K562 (cell line): ENCODE data around the gene WAS. TPM values are rescaled to one million over a fixed set of nuclear protein-coding genes. Genes with fewer than 3 reads are reported as not detected.
A peak's percentile ranks its signal among the peaks of the same experiment; 100 is the strongest.

Experiments
- BHLHE40 ChIP-seq: IDR thresholded peaks from 2 replicates; pipeline ENCODE4 v1.6.1; 2011; ENCODE audit warnings: low read length, improper control_type of control experiment
- C11orf30 ChIP-seq: fragments of 450-650 bp; IDR thresholded peaks from 2 replicates; pipeline ENCODE4 v1.6.1; 2016; ENCODE audit warnings: low read depth, mild to moderate bottlenecking
- CREBBP ChIP-seq: IDR thresholded peaks from one replicate; pipeline ENCODE4 v1.6.1; 2012; ENCODE audit warnings: low read depth, mild to moderate bottlenecking, control low read depth, inconsistent platforms, low read length
- DLX4 ChIP-seq: fragments of 250-450 bp; sonication (Bioruptor Pico); IDR thresholded peaks from 2 replicates; pipeline ENCODE4 v1.6.1; 2021; ENCODE audit warnings: mild to moderate bottlenecking
- EGR1 ChIP-seq: fragments of 450-650 bp; conservative IDR thresholded peaks from 2 replicates; pipeline ENCODE4 v1.6.1; 2017; ENCODE audit warnings: mild to moderate bottlenecking
- FOXK2 ChIP-seq, 2 experiments: fragments of 450-650 bp; IDR thresholded peaks in 1 of 2; conservative IDR thresholded peaks in 1 of 2; 2 replicates each; pipeline ENCODE4 v1.6.1; 2016; ENCODE audit warnings: low read depth in 2 of 2, mild to moderate bottlenecking in 1 of 2
- HDAC1 ChIP-seq, 2 experiments: fragments of 450-650 bp; IDR thresholded peaks; 2 replicates each; pipeline ENCODE4 v1.6.1; 2016 to 2017; ENCODE audit warnings: inconsistent platforms in 1 of 2, mild to moderate bottlenecking in 1 of 2, moderate library complexity in 1 of 2
- HMG20B ChIP-seq: fragments of 250-450 bp; sonication (Bioruptor Pico); IDR thresholded peaks from 2 replicates; pipeline ENCODE4 v1.5.0; 2021; ENCODE audit warnings: mild to moderate bottlenecking
- NFRKB ChIP-seq: fragments of 450-650 bp; IDR thresholded peaks from 2 replicates; pipeline ENCODE4 v1.6.1; 2016; ENCODE audit warnings: low read depth
- PCBP1 ChIP-seq: fragments of 200-400 bp; formaldehyde crosslinking; IDR thresholded peaks from 2 replicates; pipeline ENCODE4 v1.6.1; 2018; ENCODE audit warnings: mild to moderate bottlenecking, low read depth, low read length; ENCODE audit not compliant: poor library complexity, severe bottlenecking
- PHF8 ChIP-seq: fragments of 200-600 bp; sonication (generic); IDR thresholded peaks from 2 replicates; pipeline ENCODE4 v1.6.1; 2012; ENCODE audit warnings: mixed run types, mild to moderate bottlenecking, inconsistent platforms, low read length, moderate library complexity, borderline replicate concordance
- PML ChIP-seq: IDR thresholded peaks from 2 replicates; pipeline ENCODE4 v1.6.1; 2012; ENCODE audit warnings: low read length, inconsistent platforms
- POU5F1 ChIP-seq: fragments of 150-350 bp; IDR thresholded peaks from 2 replicates; pipeline ENCODE4 v1.6.1; 2014; ENCODE audit warnings: borderline replicate concordance, low read length, low read depth, mild to moderate bottlenecking; ENCODE audit not compliant: partially characterized antibody
- RAD51 ChIP-seq: fragments of 450-650 bp; IDR thresholded peaks from 2 replicates; pipeline ENCODE4 v1.7.1; 2016; ENCODE audit warnings: low read depth, mild to moderate bottlenecking, borderline replicate concordance
- RBBP5 ChIP-seq: fragments of 200-600 bp; sonication (generic); IDR thresholded peaks from 2 replicates; pipeline ENCODE4 v1.6.1; 2012; ENCODE audit warnings: borderline replicate concordance, mild to moderate bottlenecking, low read length, control low read depth, inconsistent platforms; ENCODE audit not compliant: insufficient read depth, poor library complexity, severe bottlenecking
- RBM39 ChIP-seq: fragments of 200-400 bp; formaldehyde crosslinking; optimal IDR thresholded peaks from 2 replicates; pipeline ENCODE3; 2018; ENCODE audit warnings: low read depth, low read length
- RNF219 ChIP-seq: fragments of 250-450 bp; sonication (Bioruptor Pico); IDR thresholded peaks from 2 replicates; pipeline ENCODE4 v1.5.0; 2022; ENCODE audit warnings: mild to moderate bottlenecking
- SLC30A9 ChIP-seq: fragments of 250-450 bp; sonication (Bioruptor Pico); IDR thresholded peaks from 2 replicates; pipeline ENCODE4 v1.8.0; 2022; ENCODE audit warnings: mild to moderate bottlenecking, moderate library complexity
- SMC3 ChIP-seq: conservative IDR thresholded peaks from 2 replicates; pipeline ENCODE4 v1.6.1; 2011; ENCODE audit warnings: low read depth, low read length, improper control_type of control experiment; ENCODE audit not compliant: insufficient read depth
- SRSF9 ChIP-seq: fragments of 200-400 bp; formaldehyde crosslinking; IDR thresholded peaks from 2 replicates; pipeline ENCODE4 v1.6.1; 2017; ENCODE audit warnings: low read depth, low read length, borderline replicate concordance
- ZBTB11 ChIP-seq, 3 experiments: fragments of 200-800 bp in 1 of 3; fragments of 250-450 bp in 1 of 3; fragments of 450-650 bp in 1 of 3; sonication (Bioruptor Pico) in 1 of 3; sonication (Bioruptor generic) in 1 of 3; formaldehyde crosslinking in 1 of 3; IDR thresholded peaks; 2 replicates each; pipeline versions ENCODE4 v1.6.1 to v1.8.0; 2016 to 2022; ENCODE audit warnings: mild to moderate bottlenecking in 2 of 3, missing genetic modification characterization in 2 of 3, missing compliant biosample characterization in 1 of 3, moderate library complexity in 1 of 3
- ZNF3 ChIP-seq: fragments of 250-450 bp; sonication (Bioruptor Pico); IDR thresholded peaks from 2 replicates; pipeline ENCODE4 v1.5.0; 2021; ENCODE audit warnings: mild to moderate bottlenecking, moderate library complexity
- polyA plus RNA-seq, 8 experiments: library from polyadenylated mRNA; depleted of rRNA in 4 of 8; stranded (reverse) in 5 of 8; unstranded in 3 of 8; fragments of >200 nt; fragmentation: Nextera tagmentation in 2 of 8; fragmentation: Illumina TruSeq in 1 of 8; extraction: Ambion mirVana in 2 of 8; extraction: Trizol in 1 of 8; gene quantifications; 2 replicates each; pipeline versions ENCODE4 v1.2.1 to v1.2.3, GENCODE V29; 2011 to 2014; ENCODE audit warnings: inconsistent platforms in 1 of 8, missing spikeins in 1 of 8
- total RNA-seq, 7 experiments: library from RNA; depleted of rRNA in 6 of 7; stranded (reverse); fragments of >200 nt in 6 of 7; fragmentation: Illumina TruSeq in 2 of 7; extraction: Trizol in 2 of 7; gene quantifications; 2 replicates each; pipeline versions ENCODE4 v1.2.1 to v1.2.3, GENCODE V29; 2011 to 2021; ENCODE audit warnings: low replicate concordance in 1 of 7

Gene WAS
- total and polyA plus RNA-seq, 9 of the 15 experiments (the other 6 are each of a cell fraction or from before 2014, with no cell fraction given), result 0.11 to 16.1 (median 3.8) TPM

GRCh38 chrX:48737213-48737938, 53.8 kb downstream of the WAS start (continued):
- no peak for TF ChIP-seq CREBBP
- TF ChIP-seq EGR1, result peak; percentile 65; the same call in 1 of the 2 replicates
- no peak for TF ChIP-seq RAD51
- TF ChIP-seq BHLHE40, result peak; percentile 85
- no peak for TF ChIP-seq PCBP1
- TF ChIP-seq RBBP5, result no peak
- no peak for TF ChIP-seq SMC3
- TF ChIP-seq PHF8, result peak; percentile 79
- TF ChIP-seq POU5F1, result no peak
- TF ChIP-seq SRSF9, result no peak
- TF ChIP-seq FOXK2 (conservative IDR thresholded peaks at IDR 0.05 in 1 of 2, IDR thresholded peaks at IDR 0.05 in 1 of 2; ENCODE audit: low read depth in 2 of 2), result peak in 1 of 2 experiments; percentile 99; a peak in 3 of 4 replicates
- TF ChIP-seq RNF219 (CRISPR knock-in tag), result no peak
- TF ChIP-seq NFRKB, result peak; percentile 44; the same call in 1 of the 2 replicates
- no peak for TF ChIP-seq DLX4 (CRISPR knock-in tag)
- TF ChIP-seq C11orf30, result peak; percentile 56; the same call in 1 of the 2 replicates
- TF ChIP-seq PML, result peak; percentile 70
- no peak for TF ChIP-seq HMG20B (CRISPR knock-in tag)
- no peak; a peak in 1 of 6 replicates for TF ChIP-seq ZBTB11 (CRISPR knock-in tag; IDR thresholded peaks at IDR 0.05)
- peak in 1 of 2 experiments; percentile 55; a peak in 2 of 4 replicates for TF ChIP-seq HDAC1 (IDR thresholded peaks at IDR 0.05)
- no peak for TF ChIP-seq RBM39
- TF ChIP-seq ZNF3 (CRISPR knock-in tag), result no peak
- TF ChIP-seq SLC30A9 (CRISPR knock-in tag), result no peak
